Neural progenitor cell (in vitro differentiated cells): ENCODE results near the gene SRGAP3.

Experiments used
- EZH2phosphoT487 ChIP-seq: fragments of 200-600 bp; sonication (generic); IDR thresholded peaks from 2 replicates; pipeline ENCODE4 v1.6.1; 2017; ENCODE audit warnings: antibody characterized with exemption
- TF ChIP-seq, protein P1 (sequence below): fragments of 200-600 bp; sonication (generic); IDR thresholded peaks from 2 replicates; pipeline ENCODE4 v1.5.1; 2017; ENCODE audit warnings: antibody characterized with exemption, mild to moderate bottlenecking

GRCh38 chr3:9035961-9036360 is 213.5 kb downstream of the SRGAP3 start:
- TF ChIP-seq, protein P1, sequence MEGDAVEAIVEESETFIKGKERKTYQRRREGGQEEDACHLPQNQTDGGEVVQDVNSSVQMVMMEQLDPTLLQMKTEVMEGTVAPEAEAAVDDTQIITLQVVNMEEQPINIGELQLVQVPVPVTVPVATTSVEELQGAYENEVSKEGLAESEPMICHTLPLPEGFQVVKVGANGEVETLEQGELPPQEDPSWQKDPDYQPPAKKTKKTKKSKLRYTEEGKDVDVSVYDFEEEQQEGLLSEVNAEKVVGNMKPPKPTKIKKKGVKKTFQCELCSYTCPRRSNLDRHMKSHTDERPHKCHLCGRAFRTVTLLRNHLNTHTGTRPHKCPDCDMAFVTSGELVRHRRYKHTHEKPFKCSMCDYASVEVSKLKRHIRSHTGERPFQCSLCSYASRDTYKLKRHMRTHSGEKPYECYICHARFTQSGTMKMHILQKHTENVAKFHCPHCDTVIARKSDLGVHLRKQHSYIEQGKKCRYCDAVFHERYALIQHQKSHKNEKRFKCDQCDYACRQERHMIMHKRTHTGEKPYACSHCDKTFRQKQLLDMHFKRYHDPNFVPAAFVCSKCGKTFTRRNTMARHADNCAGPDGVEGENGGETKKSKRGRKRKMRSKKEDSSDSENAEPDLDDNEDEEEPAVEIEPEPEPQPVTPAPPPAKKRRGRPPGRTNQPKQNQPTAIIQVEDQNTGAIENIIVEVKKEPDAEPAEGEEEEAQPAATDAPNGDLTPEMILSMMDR, result no peak
- TF ChIP-seq EZH2phosphoT487, result no peak
